Activated T-cell treated with anti-CD3 and anti-CD28 coated beads for 48 hours (primary cell): ENCODE results near the gene OR5J2.
"Not testable (repeated sequence)": the region's sequence is repeated elsewhere in the genome, so short reads cannot be mapped to it uniquely, and the experiment has no call there.

Source experiments
- DNase-seq: peaks from one replicate; pipeline ENCODE4 v3.0.0-alpha.2; 2020; ENCODE audit warnings: low read depth

Gene OR5J2

DNA sequence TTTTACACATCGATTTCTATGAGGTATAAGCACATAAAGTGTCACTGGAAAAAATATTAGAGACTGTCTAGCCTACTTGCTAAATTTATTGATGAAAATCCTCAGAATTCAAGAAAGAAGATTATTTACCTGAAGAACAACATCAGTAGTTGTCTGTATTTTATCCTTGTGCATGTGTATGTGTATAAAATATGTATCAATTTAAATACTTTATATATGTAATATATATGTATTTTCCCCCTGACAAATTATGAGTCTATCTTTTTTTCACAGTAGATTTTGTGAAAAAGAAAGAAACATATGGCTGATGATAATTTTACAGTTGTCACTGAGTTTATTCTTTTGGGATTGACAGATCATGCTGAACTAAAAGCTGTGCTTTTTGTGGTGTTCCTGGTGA, at the start of gene OR5J2:
TSS of gene OR5J2 (plus strand) at position 301 of the 400 bp plus-strand sequence. CDS start at position 301, 0 bp downstream.
- no peak for DNase-seq

DNA sequence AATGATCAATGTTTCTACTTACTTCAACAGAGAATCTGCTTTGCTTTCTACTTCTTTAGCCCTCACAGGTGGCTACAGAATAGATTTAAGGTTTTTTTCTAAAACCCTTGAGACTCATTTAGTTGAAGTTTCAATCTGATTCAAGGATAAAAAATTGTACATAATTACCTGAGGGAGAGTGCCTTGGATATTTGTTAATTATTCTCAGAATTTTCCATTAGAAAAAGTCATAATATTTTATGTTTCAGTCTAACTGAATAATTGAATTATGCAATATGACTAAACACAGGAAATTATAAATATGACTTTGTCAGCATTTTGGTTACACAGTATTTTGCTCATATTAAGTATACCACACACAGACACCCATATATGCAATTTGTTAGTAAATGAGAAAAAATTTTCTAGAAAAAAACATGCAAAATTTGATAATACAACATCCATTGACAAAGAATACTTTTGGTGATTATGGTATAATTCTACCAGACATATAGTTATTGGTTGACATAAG, 36.2 kb upstream of the OR5J2 start, which contains the start of gene OR8J3:
TSS of gene OR8J3 (minus strand) at position 51 of the 511 bp plus-strand sequence. CDS start 2,483 bp downstream, outside the sequence.
- no peak for DNase-seq

DNA sequence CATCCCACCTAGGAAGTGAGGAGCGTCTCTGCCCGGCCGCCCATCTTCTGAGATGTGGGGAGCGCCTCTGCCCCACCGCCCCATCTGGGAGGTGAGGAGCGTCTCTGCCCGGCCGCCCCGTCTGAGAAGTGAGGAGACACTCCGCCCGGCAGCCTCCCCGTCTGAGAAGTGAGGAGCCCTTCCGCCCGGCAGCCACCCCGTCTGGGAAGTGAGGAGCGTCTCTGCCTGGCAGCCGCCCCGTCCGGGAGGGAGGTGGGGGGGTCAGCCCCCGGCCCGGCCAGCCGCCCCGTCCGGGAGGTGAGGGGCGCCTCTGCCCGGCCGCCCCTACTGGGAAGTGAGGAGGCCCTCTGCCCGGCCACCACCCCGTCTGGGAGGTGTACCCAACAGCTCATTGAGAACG, 32.7 kb upstream of the OR5J2 start:
- not testable (repeated sequence) for DNase-seq

- DNase-seq: no peak
Observed at GRCh38 chr11:56151376-56151775, 25.0 kb upstream of the OR5J2 start.

DNA sequence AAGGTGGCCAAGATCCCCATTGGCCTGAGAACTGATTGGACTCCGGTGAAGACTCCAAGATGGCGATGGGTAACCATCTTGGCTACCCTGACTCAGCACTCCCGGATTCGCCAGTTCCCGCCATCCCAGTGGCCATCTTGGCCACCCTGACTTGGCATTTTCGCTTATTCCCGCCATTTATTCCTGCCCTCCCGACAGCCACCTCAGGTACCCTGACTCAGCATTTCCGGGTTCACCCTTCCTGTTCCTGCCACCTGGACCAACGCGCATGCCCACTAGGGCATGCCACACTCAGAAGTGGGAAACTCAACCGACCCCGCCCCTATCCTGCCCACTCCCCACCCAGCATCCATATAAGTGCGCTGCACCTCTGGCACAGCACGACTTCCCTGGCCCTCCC, 24.1 kb upstream of the OR5J2 start:
- no peak for DNase-seq

- no peak for DNase-seq
Observed at GRCh38 chr11:56160217-56160616, 16.2 kb upstream of the OR5J2 start, which contains the start of gene OR8K5. Gene OR8K5, minus strand, starts transcription at chr11:56160317. Its CDS starts 0 bp downstream, at chr11:56160317.

DNA sequence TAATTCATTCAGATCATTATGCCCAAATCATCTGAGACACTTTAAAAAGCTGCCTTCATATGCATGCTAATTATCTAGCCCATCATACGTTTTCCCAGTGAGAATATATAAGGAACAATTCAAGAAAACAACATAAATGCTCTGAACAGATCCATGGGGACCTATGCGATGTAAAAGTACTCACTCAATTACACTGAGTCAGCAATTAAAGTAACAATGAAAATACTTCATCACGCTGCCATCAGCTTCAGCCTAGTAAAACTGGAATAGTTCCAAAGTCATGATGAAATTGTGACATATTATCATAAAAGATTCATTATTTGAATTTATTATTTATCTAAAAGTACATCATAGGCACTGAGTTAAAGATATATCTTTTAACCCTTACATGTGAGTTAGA, 12.6 kb upstream of the OR5J2 start:
- no peak for DNase-seq

DNA sequence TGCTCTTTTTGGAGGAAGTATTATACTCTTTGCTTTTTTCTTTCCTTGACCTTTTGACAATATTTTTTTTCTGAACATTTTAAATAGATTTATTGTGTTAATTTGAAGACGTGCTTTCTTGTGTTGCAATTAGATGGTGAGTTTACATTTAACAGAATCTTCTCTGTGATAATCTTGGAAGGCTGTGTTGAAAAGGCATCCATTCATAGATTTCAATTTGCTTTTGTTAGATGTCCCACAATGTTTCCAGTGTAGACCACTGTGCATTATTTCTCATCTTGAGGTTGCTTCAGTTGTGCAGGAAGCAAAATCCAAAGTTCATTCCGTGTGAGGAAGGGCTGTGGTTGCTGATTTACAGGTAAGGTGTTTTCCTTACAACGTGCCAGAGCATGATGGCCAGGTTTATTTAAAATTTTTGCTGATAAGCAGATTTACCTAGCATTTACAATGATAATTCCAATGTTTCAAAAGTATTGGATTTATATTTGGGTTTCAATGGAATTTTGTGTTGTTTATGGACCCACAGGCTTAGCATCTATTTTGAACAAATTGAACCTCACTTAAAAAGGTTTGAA, 4.1 kb upstream of the OR5J2 start:
- no peak for DNase-seq

DNA sequence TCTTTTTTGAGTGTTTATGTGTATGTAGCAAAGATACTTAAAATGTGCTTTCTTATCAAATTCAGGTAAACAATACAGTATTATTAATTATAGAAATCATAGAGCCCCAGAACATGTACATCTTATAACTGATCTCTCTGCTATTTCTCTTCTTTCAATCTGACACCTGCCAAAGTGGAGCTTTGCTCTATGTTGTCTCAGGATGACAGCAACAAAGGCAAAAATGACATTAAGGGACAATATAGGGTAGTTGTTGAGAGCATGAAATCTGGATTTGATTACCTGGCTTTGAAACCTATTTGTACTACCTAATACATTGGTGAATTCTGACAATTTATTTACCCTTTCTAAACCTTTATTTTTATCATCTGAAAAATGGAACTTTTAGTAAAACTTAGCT, 7.0 kb downstream of the OR5J2 start:
- no peak for DNase-seq

- DNase-seq: no peak
Observed at GRCh38 chr11:56188602-56189001, 12.2 kb downstream of the OR5J2 start.

GRCh38 chr11:56196705-56197104, 20.3 kb downstream of the OR5J2 start:
- DNase-seq: no peak

- no peak for DNase-seq
Observed at GRCh38 chr11:56197367-56197766, 20.9 kb downstream of the OR5J2 start.

DNA sequence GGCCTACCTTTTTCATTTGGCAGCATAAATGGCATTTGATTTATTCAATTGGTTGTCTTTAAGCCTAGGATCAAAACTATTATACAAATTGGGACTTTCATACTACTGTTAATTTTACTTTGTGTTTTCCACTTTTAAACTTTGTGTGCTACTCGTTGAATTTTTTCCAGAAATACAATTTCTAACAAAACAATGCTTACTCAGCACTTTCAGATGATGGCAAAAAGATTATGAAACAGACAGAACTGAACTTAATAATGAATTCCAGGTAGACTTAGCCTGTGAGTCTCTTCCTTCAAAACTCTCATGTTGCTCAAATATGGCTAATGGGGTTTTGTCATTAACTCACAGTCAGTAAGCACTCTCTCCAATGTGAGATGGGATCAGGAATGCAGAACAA, 31.4 kb downstream of the OR5J2 start:
- DNase-seq: no peak

GRCh38 chr11:56214537-56214936, 38.1 kb downstream of the OR5J2 start:
- DNase-seq: no peak

DNA sequence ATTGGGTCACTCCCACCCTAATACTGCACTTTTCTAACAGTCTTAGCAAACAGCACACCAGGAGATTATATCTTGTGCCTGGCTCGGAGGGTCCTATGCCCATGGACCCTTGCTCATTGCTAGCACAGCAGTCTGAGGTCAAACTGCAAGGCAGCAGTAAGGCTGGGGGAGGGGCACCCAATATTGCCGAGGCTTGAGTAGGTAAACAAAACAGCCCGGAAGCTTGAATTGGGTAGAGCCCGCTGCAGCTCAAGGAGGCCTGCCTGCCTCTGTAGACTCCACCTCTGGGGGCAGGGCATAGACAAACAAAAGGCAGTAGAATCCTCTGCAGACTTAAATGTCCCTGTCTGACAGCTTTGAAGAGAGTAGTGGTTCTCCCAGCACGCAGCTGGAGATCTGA, 43.3 kb downstream of the OR5J2 start:
- not testable (repeated sequence) for DNase-seq
